NCI-H524 (cell line): Measurements from ENCODE around the gene RNU1-3.
"Not testable (repeated sequence)": the region's sequence is repeated elsewhere in the genome, so short reads cannot be mapped to it uniquely, and the experiment has no call there.

Source experiments
- DNase-seq, 2 experiments: peaks; one replicate each; lab custom pipeline; 2025; lab: John Stamatoyannopoulos, UW

RNU1-3 gene

GRCh38 chr1:16637941-16638778 lies 28.6 kb downstream of the RNU1-3 start:
- not testable (repeated sequence) for DNase-seq

- not testable (repeated sequence) for DNase-seq
These were observed 30.1 kb downstream of the RNU1-3 start for GRCh38 chr1:16636551-16637195.

GRCh38 chr1:16635959-16636358 lies 30.8 kb downstream of the RNU1-3 start:
- not testable (repeated sequence) for DNase-seq

- DNase-seq: not testable (repeated sequence)
These were observed 33.0 kb downstream of the RNU1-3 start for GRCh38 chr1:16633540-16634282.

GRCh38 chr1:16632044-16632850 lies 34.5 kb downstream of the RNU1-3 start:
- DNase-seq: not testable (repeated sequence)

GRCh38 chr1:16631248-16632043 lies 35.3 kb downstream of the RNU1-3 start:
- DNase-seq: no peak

- DNase-seq: no peak
These were observed 36.0 kb downstream of the RNU1-3 start for GRCh38 chr1:16630661-16631247.

- DNase-seq: not testable (repeated sequence)
These were observed 36.7 kb downstream of the RNU1-3 start for GRCh38 chr1:16629916-16630530.

- no peak for DNase-seq
These were observed 38.2 kb downstream of the RNU1-3 start for GRCh38 chr1:16628361-16629111.

- not testable (repeated sequence) for DNase-seq
These were observed 40.3 kb downstream of the RNU1-3 start for GRCh38 chr1:16626409-16626983.

- peak in 1 of 2 experiments; percentile 20 for DNase-seq
These were observed 41.0 kb downstream of the RNU1-3 start for GRCh38 chr1:16625497-16626408.

GRCh38 chr1:16623812-16624719 lies 42.7 kb downstream of the RNU1-3 start:
- peak in 1 of 2 experiments; percentile 64 for DNase-seq

GRCh38 chr1:16623337-16623736 lies 43.4 kb downstream of the RNU1-3 start:
- not testable (repeated sequence) for DNase-seq

GRCh38 chr1:16621681-16622315 lies 45.0 kb downstream of the RNU1-3 start:
- not testable (repeated sequence) for DNase-seq

- no peak for DNase-seq
These were observed 45.5 kb downstream of the RNU1-3 start for GRCh38 chr1:16621300-16621658.

GRCh38 chr1:16619803-16620501 lies 46.8 kb downstream of the RNU1-3 start:
- DNase-seq: not testable (repeated sequence)
